Liver (tissue), 9 donors: ENCODE data around the gene SPACA9. TPM values are rescaled to one million over a fixed set of nuclear protein-coding genes. Genes with fewer than 3 reads are reported as not detected.
A peak's percentile ranks its signal among the peaks of the same experiment; 100 is the strongest.

Experiments
- DNase-seq: peaks from one replicate; pipeline ENCODE4 v3.0.0-alpha.2; 2017; ENCODE audit warnings: low spot score
- H3K27ac ChIP-seq, 2 donors: one replicate each; pipeline ENCODE4 v1.7.0; 2013; ENCODE audit warnings: inconsistent platforms in 2 of 2, low read length in 2 of 2, control low read depth in 1 of 2, low read depth in 1 of 2, mild to moderate bottlenecking in 1 of 2
- H3K27me3 ChIP-seq, 4 donors: one replicate each; pipeline versions ENCODE4 v1.6.1 to v1.7.0; 2013; ENCODE audit warnings: low read length in 3 of 4, inconsistent platforms in 1 of 4, mild to moderate bottlenecking in 1 of 4, moderate library complexity in 1 of 4; ENCODE audit not compliant: control insufficient read depth in 4 of 4, insufficient read depth in 4 of 4
- H3K36me3 ChIP-seq, 4 donors: one replicate each; pipeline versions ENCODE4 v1.6.1 to v1.7.0; 2013; ENCODE audit warnings: low read length in 3 of 4, mild to moderate bottlenecking in 3 of 4, low read depth in 1 of 4, moderate library complexity in 1 of 4; ENCODE audit not compliant: control insufficient read depth in 4 of 4, insufficient read depth in 3 of 4
- H3K4me1 ChIP-seq, 4 donors: one replicate each; pipeline versions ENCODE4 v1.6.1 to v1.7.0; 2013; ENCODE audit warnings: low read length in 3 of 4, mild to moderate bottlenecking in 3 of 4, moderate library complexity in 1 of 4; ENCODE audit not compliant: control insufficient read depth in 4 of 4, insufficient read depth in 4 of 4
- H3K4me3 ChIP-seq, 3 donors: one replicate each; pipeline versions ENCODE4 v1.6.1 to v1.7.0; 2013; ENCODE audit warnings: low read length in 3 of 3, control low read depth in 1 of 3, low read depth in 1 of 3, mild to moderate bottlenecking in 1 of 3
- H3K9ac ChIP-seq, 2 donors: one replicate each; pipeline ENCODE4 v1.7.0; 2013; ENCODE audit warnings: low read length in 2 of 2, mild to moderate bottlenecking in 2 of 2, moderate library complexity in 2 of 2, control low read depth in 1 of 2, low read depth in 1 of 2
- H3K9me3 ChIP-seq, 4 donors: one replicate each; pipeline versions ENCODE4 v1.6.1 to v1.7.0; 2013; ENCODE audit warnings: low read length in 3 of 4; ENCODE audit not compliant: control insufficient read depth in 4 of 4
- ATF3 ChIP-seq: IDR thresholded peaks from 2 replicates; pipeline ENCODE4 v1.6.1; 2016; ENCODE audit warnings: antibody characterized with exemption
- EGR1 ChIP-seq, 2 donors: IDR thresholded peaks; 2 replicates each; pipeline ENCODE4 v1.6.1; 2016 to 2018; ENCODE audit warnings: antibody characterized with exemption in 2 of 2, low read depth in 2 of 2
- FOXA1 ChIP-seq: IDR thresholded peaks from 2 replicates; pipeline ENCODE4 v1.6.1; 2016; ENCODE audit warnings: antibody characterized with exemption
- FOXA2 ChIP-seq: IDR thresholded peaks from 2 replicates; pipeline ENCODE4 v1.6.1; 2016; ENCODE audit warnings: antibody characterized with exemption
- GABPA ChIP-seq, 2 donors: IDR thresholded peaks in 1 of 2; conservative IDR thresholded peaks in 1 of 2; 2 replicates each; pipeline ENCODE4 v1.6.1; 2016; ENCODE audit warnings: antibody characterized with exemption in 2 of 2, mild to moderate bottlenecking in 1 of 2, moderate library complexity in 1 of 2
- HNF4A ChIP-seq, 2 donors: conservative IDR thresholded peaks; 2 replicates each; pipeline ENCODE4 v1.6.1; 2016; ENCODE audit warnings: antibody characterized with exemption in 2 of 2, mild to moderate bottlenecking in 2 of 2
- HNF4G ChIP-seq: IDR thresholded peaks from 2 replicates; pipeline ENCODE4 v1.6.1; 2016; ENCODE audit warnings: antibody characterized with exemption
- JUND ChIP-seq, 2 donors: IDR thresholded peaks; 2 replicates each; pipeline ENCODE4 v1.6.1; 2016; ENCODE audit warnings: antibody characterized with exemption in 2 of 2
- NR2F2 ChIP-seq: IDR thresholded peaks from 2 replicates; pipeline ENCODE4 v1.6.1; 2016; ENCODE audit warnings: antibody characterized with exemption
- RAD21 ChIP-seq, 2 donors: IDR thresholded peaks; 2 replicates each; pipeline ENCODE4 v1.6.1; 2016; ENCODE audit warnings: antibody characterized with exemption in 2 of 2, mild to moderate bottlenecking in 2 of 2
- RXRA ChIP-seq, 2 donors: IDR thresholded peaks; 2 replicates each; pipeline ENCODE4 v1.6.1; 2017 to 2018; ENCODE audit warnings: antibody characterized with exemption in 2 of 2, mild to moderate bottlenecking in 1 of 2
- SP1 ChIP-seq: IDR thresholded peaks from 2 replicates; pipeline ENCODE4 v1.6.1; 2018; ENCODE audit warnings: antibody characterized with exemption, mild to moderate bottlenecking
- TAF1 ChIP-seq: conservative IDR thresholded peaks from 2 replicates; pipeline ENCODE4 v1.6.1; 2016; ENCODE audit warnings: antibody characterized with exemption, mild to moderate bottlenecking
- YY1 ChIP-seq: IDR thresholded peaks from 2 replicates; pipeline ENCODE4 v1.6.1; 2016; ENCODE audit warnings: antibody characterized with exemption, mild to moderate bottlenecking
- WGBS: extraction: QIAGEN DNeasy Blood & Tissue Kit; methylation state at CpG from one replicate; pipeline ENCODE4 v1.1.7; 2013; 5-methylcytosine and 5-hydroxymethylcytosine counted together
- polyA plus RNA-seq, 2 donors: library from polyadenylated mRNA; stranded (reverse) in 1 of 2; unstranded in 1 of 2; fragments of 200-250 nt in 1 of 2; fragments of >200 nt in 1 of 2; fragmentation: Nextera tagmentation in 1 of 2; extraction: Ambion mirVana in 1 of 2; gene quantifications; one replicate each; pipeline versions ENCODE4 v1.2.1 to v1.2.3, GENCODE V29; 2013 to 2015
- total RNA-seq, 2 donors: library from RNA; depleted of rRNA; stranded (reverse); fragments of >200 nt; gene quantifications; one replicate each; pipeline ENCODE4 v1.2.3, GENCODE V29; 2014
- TF ChIP-seq, protein P1 (sequence below): IDR thresholded peaks from 2 replicates; pipeline ENCODE4 v1.6.1; 2016; ENCODE audit warnings: antibody characterized with exemption
- TF ChIP-seq, protein P2 (sequence below): IDR thresholded peaks from 2 replicates; pipeline ENCODE4 v1.6.1; 2016; ENCODE audit warnings: antibody characterized with exemption, mild to moderate bottlenecking
- TF ChIP-seq, protein P3 (sequence below): fragments of 150-350 bp; IDR thresholded peaks from 2 replicates; pipeline ENCODE4 v1.5.1; 2017; ENCODE audit warnings: improper control_type of control experiment, low read depth, low read length; ENCODE audit not compliant: missing input control
- donor health status: healthy.
- donor health status: healthy.
- donor health status: healthy.
- donor health status: healthy.
- donor health status: healthy.

The SPACA9 gene
- total and polyA plus RNA-seq, 4 donors, result 0.67 to 1.3 (median 0.98) TPM

- no peak for TF ChIP-seq SP1
- TF ChIP-seq FOXA2, result no peak
- TF ChIP-seq, protein P1, sequence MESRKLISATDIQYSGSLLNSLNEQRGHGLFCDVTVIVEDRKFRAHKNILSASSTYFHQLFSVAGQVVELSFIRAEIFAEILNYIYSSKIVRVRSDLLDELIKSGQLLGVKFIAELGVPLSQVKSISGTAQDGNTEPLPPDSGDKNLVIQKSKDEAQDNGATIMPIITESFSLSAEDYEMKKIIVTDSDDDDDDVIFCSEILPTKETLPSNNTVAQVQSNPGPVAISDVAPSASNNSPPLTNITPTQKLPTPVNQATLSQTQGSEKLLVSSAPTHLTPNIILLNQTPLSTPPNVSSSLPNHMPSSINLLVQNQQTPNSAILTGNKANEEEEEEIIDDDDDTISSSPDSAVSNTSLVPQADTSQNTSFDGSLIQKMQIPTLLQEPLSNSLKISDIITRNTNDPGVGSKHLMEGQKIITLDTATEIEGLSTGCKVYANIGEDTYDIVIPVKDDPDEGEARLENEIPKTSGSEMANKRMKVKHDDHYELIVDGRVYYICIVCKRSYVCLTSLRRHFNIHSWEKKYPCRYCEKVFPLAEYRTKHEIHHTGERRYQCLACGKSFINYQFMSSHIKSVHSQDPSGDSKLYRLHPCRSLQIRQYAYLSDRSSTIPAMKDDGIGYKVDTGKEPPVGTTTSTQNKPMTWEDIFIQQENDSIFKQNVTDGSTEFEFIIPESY, result no peak
- no peak for TF ChIP-seq ATF3
- peak; percentile 71 to 80 for TF ChIP-seq RAD21 (IDR thresholded peaks at IDR 0.05)
These were observed 23.4 kb downstream of the SPACA9 start (continued) for GRCh38 chr9:132901858-132902831.

DNA sequence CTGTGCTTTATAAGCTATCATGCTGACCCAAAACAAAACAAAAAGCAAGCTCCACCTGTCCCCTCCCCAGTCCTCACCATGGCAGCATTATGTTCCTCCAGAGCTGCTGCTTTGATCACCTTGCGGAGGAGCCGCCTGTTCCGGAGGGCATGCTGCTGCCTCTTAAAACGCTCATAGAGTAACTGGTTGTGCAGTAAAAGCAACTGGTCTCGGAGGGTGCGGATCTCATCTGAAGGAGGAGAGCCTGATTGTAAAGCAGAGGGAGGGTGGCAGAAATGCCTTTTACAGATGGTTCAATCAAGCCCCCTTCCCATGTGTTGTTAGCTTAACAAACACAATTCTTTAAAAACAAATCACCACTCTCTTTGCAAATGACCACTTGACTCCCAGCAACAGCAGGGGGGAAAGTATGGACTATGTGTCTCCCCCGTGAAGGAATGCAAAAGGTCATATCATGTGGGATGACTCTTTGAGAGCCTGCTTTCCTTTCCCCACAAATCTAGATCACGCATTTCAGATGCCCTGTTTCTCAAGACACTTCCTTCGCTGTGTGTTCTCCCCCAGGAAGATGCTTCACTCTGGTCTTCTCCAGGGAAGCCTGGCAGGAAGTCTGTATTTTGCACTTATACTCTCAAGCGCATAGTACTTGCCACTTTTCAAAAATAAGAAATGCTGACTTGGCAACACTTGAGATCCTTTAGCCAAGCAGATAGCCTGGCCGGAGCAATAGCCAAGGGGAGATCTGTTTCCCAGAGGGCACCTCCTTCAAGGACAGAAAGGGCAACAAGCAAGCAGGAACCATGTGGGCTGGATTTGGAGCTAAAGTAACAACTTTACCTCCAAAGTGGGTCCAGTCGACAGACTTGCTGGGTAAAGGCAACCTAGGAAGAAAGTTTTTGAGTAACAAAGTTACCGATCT is 25.1 kb downstream of the SPACA9 start:
- DNase-seq, result no peak
- H3K4me3 ChIP-seq, result no peak overlapping the region
- H3K9ac ChIP-seq, result no peak overlapping the region
- H3K36me3 ChIP-seq, result peaks cover 9 to 68% (median 47%) of the 10 kb centered on the region in 4 donors
- no peaks in the 10 kb centered on the region for H3K4me1 ChIP-seq
- TF ChIP-seq, protein P1, result no peak
- TF ChIP-seq JUND (IDR thresholded peaks at IDR 0.05), result no peak
- no peak for TF ChIP-seq NR2F2
- TF ChIP-seq EGR1 (IDR thresholded peaks at IDR 0.05; ENCODE audit: low read depth in 2 of 2), result no peak
- no peak for TF ChIP-seq FOXA1
- TF ChIP-seq YY1, result no peak
- no peak for TF ChIP-seq RAD21 (IDR thresholded peaks at IDR 0.05)
- TF ChIP-seq, protein P2, sequence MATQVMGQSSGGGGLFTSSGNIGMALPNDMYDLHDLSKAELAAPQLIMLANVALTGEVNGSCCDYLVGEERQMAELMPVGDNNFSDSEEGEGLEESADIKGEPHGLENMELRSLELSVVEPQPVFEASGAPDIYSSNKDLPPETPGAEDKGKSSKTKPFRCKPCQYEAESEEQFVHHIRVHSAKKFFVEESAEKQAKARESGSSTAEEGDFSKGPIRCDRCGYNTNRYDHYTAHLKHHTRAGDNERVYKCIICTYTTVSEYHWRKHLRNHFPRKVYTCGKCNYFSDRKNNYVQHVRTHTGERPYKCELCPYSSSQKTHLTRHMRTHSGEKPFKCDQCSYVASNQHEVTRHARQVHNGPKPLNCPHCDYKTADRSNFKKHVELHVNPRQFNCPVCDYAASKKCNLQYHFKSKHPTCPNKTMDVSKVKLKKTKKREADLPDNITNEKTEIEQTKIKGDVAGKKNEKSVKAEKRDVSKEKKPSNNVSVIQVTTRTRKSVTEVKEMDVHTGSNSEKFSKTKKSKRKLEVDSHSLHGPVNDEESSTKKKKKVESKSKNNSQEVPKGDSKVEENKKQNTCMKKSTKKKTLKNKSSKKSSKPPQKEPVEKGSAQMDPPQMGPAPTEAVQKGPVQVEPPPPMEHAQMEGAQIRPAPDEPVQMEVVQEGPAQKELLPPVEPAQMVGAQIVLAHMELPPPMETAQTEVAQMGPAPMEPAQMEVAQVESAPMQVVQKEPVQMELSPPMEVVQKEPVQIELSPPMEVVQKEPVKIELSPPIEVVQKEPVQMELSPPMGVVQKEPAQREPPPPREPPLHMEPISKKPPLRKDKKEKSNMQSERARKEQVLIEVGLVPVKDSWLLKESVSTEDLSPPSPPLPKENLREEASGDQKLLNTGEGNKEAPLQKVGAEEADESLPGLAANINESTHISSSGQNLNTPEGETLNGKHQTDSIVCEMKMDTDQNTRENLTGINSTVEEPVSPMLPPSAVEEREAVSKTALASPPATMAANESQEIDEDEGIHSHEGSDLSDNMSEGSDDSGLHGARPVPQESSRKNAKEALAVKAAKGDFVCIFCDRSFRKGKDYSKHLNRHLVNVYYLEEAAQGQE, result no peak
- no peak for TF ChIP-seq HNF4G
- TF ChIP-seq, protein P3, sequence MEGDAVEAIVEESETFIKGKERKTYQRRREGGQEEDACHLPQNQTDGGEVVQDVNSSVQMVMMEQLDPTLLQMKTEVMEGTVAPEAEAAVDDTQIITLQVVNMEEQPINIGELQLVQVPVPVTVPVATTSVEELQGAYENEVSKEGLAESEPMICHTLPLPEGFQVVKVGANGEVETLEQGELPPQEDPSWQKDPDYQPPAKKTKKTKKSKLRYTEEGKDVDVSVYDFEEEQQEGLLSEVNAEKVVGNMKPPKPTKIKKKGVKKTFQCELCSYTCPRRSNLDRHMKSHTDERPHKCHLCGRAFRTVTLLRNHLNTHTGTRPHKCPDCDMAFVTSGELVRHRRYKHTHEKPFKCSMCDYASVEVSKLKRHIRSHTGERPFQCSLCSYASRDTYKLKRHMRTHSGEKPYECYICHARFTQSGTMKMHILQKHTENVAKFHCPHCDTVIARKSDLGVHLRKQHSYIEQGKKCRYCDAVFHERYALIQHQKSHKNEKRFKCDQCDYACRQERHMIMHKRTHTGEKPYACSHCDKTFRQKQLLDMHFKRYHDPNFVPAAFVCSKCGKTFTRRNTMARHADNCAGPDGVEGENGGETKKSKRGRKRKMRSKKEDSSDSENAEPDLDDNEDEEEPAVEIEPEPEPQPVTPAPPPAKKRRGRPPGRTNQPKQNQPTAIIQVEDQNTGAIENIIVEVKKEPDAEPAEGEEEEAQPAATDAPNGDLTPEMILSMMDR, result no peak
- no peak for TF ChIP-seq FOXA2
- no peak for TF ChIP-seq SP1
- TF ChIP-seq TAF1, result no peak
- no peak for TF ChIP-seq RXRA (IDR thresholded peaks at IDR 0.05)
- TF ChIP-seq GABPA (IDR thresholded peaks at IDR 0.05 in 1 of 2, conservative IDR thresholded peaks at IDR 0.05 in 1 of 2), result no peak
- TF ChIP-seq HNF4A (conservative IDR thresholded peaks at IDR 0.05), result no peak
- no peaks in the 10 kb centered on the region for H3K9me3 ChIP-seq
- no peaks in the 10 kb centered on the region for H3K27me3 ChIP-seq
- H3K27ac ChIP-seq, result no peak overlapping the region
- WGBS, result 94% methylated on average over 13 of the region's 13 CpGs
